Measurements from ENCODE around the gene NBEAL2. TPM values are rescaled to one million over a fixed set of nuclear protein-coding genes. Genes with fewer than 3 reads are reported as not detected.
"Not testable (repeated sequence)": the region's sequence is repeated elsewhere in the genome, so short reads cannot be mapped to it uniquely, and the experiment has no call there.

The NBEAL2 gene
- total RNA-seq, 1 donor from 2014 or later = 299 TPM

GRCh38 chr3:47031041-47031440 lies 51.6 kb downstream of the NBEAL2 start:
- intact Hi-C loops (cut with micrococcal nuclease) = not testable (repeated sequence)

DNA sequence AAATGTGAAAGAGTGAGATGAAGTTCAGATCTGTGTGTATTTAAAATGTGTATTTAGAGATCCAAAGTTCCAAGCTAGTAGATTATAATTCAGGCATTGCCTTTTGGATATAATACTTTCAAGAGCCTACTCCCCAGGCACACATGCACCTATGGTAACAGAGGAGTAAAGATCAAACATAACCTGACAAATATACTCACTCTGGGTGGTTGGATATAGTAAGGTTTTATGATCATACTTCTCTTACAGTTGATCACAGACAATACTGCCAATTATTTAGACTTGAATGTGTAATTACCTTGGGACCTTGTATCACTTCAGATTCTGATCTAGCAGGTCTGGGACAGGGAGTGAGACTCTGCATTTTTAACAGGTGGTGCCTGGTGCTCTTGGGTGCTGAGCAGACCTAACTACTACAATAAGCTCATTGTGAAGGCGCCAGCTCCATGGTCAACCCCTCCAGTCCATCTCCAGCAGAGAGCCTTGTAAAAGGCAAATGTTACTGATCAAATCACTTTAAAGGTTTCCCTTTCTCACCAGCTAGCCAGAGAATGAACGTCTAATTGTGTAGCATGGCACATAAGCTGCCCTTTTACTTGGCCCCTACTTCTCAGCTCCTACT lies 55.5 kb downstream of the NBEAL2 start:
- intact Hi-C loops (cut with micrococcal nuclease) = loop anchor here (5.0 kb wide), 1 partner anchor 247 kb away; the partner anchor contains the start of genes KIF9 and KLHL18

DNA sequence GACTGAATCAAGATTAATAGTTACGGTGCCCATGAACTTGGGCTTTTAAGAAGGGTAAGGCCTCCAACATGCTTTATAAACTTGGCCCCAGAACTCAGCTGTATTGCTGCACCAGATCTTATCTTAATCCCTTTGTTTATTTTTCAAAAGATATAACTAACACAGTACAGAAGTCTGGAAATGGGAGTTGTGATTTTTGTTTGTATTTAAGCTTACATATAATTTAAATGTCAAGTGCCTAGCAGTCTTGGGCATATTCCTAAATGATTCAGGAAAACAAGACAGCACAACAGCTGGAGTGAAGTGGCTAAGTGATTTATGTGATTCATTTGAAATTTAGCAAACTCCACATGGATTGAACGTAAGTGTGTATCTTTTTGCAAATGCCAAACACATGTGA lies 56.2 kb downstream of the NBEAL2 start:
- intact Hi-C loops (cut with micrococcal nuclease) = loop anchor here (5.0 kb wide), 1 partner anchor 247 kb away; the partner anchor contains the start of genes KIF9 and KLHL18

- intact Hi-C loops (cut with micrococcal nuclease) = loop anchor here (5.0 kb wide), 1 partner anchor 246 kb away; the partner anchor contains the start of genes KIF9 and KLHL18
Measured at GRCh38 chr3:47036145-47036544, 56.7 kb downstream of the NBEAL2 start.

GRCh38 chr3:47037302-47037701 lies 57.8 kb downstream of the NBEAL2 start:
- intact Hi-C loops (cut with micrococcal nuclease) = loop anchor here (1.0 to 5.0 kb wide), 2 partner anchors 70 to 245 kb away; partner anchors contain the start of genes KIF9 and KLHL18

GRCh38 chr3:47041114-47041513 lies 61.6 kb downstream of the NBEAL2 start:
- intact Hi-C loops (cut with micrococcal nuclease) = no loop called here

GRCh38 chr3:47042231-47042791 lies 62.8 kb downstream of the NBEAL2 start:
- intact Hi-C loops (cut with micrococcal nuclease) = no loop called here

- intact Hi-C loops (cut with micrococcal nuclease) = no loop called here
Measured at GRCh38 chr3:47047069-47047468, 67.6 kb downstream of the NBEAL2 start.

- intact Hi-C loops (cut with micrococcal nuclease) = no loop called here
Measured at GRCh38 chr3:47047673-47048072, 68.2 kb downstream of the NBEAL2 start.

GRCh38 chr3:47054412-47054811 lies 74.9 kb downstream of the NBEAL2 start:
- intact Hi-C loops (cut with micrococcal nuclease) = loop anchor here (1.0 kb wide), 1 partner anchor 16 kb away; no protein-coding TSS in a partner anchor

GRCh38 chr3:47056705-47057104 lies 77.2 kb downstream of the NBEAL2 start:
- intact Hi-C loops (cut with micrococcal nuclease) = loop anchor here (1.0 to 2.0 kb wide), 4 partner anchors 37 to 226 kb away; partner anchors contain the start of genes CCDC12, KIF9 and KLHL18

- intact Hi-C loops (cut with micrococcal nuclease) = loop anchor here (1.0 to 2.0 kb wide), 4 partner anchors 38 to 226 kb away; partner anchors contain the start of genes CCDC12, KIF9 and KLHL18
Measured at GRCh38 chr3:47057212-47057671, 77.8 kb downstream of the NBEAL2 start.

Other genes with a start within 250 kb of the NBEAL2 start
- not detected in 2 replicates for gene MYL3, start 116.2 kb upstream of the NBEAL2 start, total RNA-seq
- gene PTH1R, start 101.9 kb upstream of the NBEAL2 start, total RNA-seq = not detected in 2 replicates
- 62.3 and 62.5 TPM in 2 replicates for gene CCDC12, start 2.9 kb upstream of the NBEAL2 start, total RNA-seq
- 48.1 and 49.3 TPM in 2 replicates for gene SETD2, start 184.4 kb downstream of the NBEAL2 start, total RNA-seq